Peyer's patch (tissue), 4 donors: ENCODE measurements around the gene CSTF3.

Experiments
- CTCF ChIP-seq, 6 experiments: fragments of 450-650 bp in 4 of 6; fragments of 200-600 bp in 2 of 6; sonication (generic) in 1 of 6; IDR thresholded peaks; one replicate each; pipeline ENCODE4 v1.5.1; 2017 to 2019; ENCODE audit warnings: antibody characterized with exemption in 6 of 6, mild to moderate bottlenecking in 3 of 6, moderate library complexity in 1 of 6
- POLR2A ChIP-seq, 2 donors: fragments of 450-650 bp; IDR thresholded peaks; one replicate each; pipeline ENCODE4 v1.5.1; 2017; ENCODE audit warnings: antibody characterized with exemption in 2 of 2, mild to moderate bottlenecking in 2 of 2, moderate library complexity in 2 of 2

- TF ChIP-seq CTCF (IDR thresholded peaks at IDR 0.05) (no peak), POLR2A (IDR thresholded peaks at IDR 0.05) (no peak)
Measured at GRCh38 chr11:33094157-33094556, 67.1 kb downstream of the CSTF3 start.
